BLaER1 treated with 17β-estradiol and CSF1 and Interleukin-3, amounts not matched to agents 10 nM and 100 nM (cell line): Measurements from ENCODE around the gene LRRC52.

Experiments used
- H3K27ac ChIP-seq, 11 experiments: shearing (Covaris generic); formaldehyde crosslinking; 2 replicates each; pipeline ENCODE4 v1.8.1; 2022
- H3K27me3 ChIP-seq, 11 experiments: shearing (Covaris generic); formaldehyde crosslinking; 2 replicates each; pipeline ENCODE4 v1.8.1; 2022
- H3K36me3 ChIP-seq, 11 experiments: shearing (Covaris generic); formaldehyde crosslinking; 2 replicates each; pipeline ENCODE4 v1.8.1; 2022
- H3K4me1 ChIP-seq, 10 experiments: shearing (Covaris generic); formaldehyde crosslinking; 2 replicates each; pipeline ENCODE4 v1.8.1; 2022
- H3K4me2 ChIP-seq, 11 experiments: shearing (Covaris generic); formaldehyde crosslinking; 2 replicates each; pipeline ENCODE4 v1.8.1; 2022
- H3K4me3 ChIP-seq, 10 experiments: shearing (Covaris generic); formaldehyde crosslinking; 2 replicates each; pipeline ENCODE4 v1.8.1; 2022
- H3K9ac ChIP-seq, 11 experiments: shearing (Covaris generic); formaldehyde crosslinking; 2 replicates each; pipeline ENCODE4 v1.8.1; 2022
- H3K9me3 ChIP-seq, 11 experiments: shearing (Covaris generic); formaldehyde crosslinking; replicated peaks in 1 of 11; 2 replicates each; pipeline ENCODE4 v1.8.1; 2022
- H4K20me1 ChIP-seq, 11 experiments: shearing (Covaris generic); formaldehyde crosslinking; 2 replicates each; pipeline ENCODE4 v1.8.1; 2022
- Cebpa-rat ChIP-seq, 11 experiments: shearing (Covaris generic); IDR thresholded peaks; 2 replicates each; pipeline ENCODE4 v1.8.1; 2022

The LRRC52 gene, protein sequence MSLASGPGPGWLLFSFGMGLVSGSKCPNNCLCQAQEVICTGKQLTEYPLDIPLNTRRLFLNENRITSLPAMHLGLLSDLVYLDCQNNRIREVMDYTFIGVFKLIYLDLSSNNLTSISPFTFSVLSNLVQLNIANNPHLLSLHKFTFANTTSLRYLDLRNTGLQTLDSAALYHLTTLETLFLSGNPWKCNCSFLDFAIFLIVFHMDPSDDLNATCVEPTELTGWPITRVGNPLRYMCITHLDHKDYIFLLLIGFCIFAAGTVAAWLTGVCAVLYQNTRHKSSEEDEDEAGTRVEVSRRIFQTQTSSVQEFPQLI

GRCh38 chr1:165543532-165544438 lies at the start of gene LRRC52:
Gene LRRC52 (plus strand): TSS chr1:165544000. CDS start chr1:165544297, 297 bp downstream.
- H3K9ac ChIP-seq = no peak within 1 kb of the TSS
- H3K27ac ChIP-seq = no peak within 1 kb of the TSS
- H3K4me1 ChIP-seq = 0 out of 20 replicates have a peak, but pooled peaks cover 0 to 3% (median 0%) of the 10 kb centered on the region in 10 experiments
- H3K9me3 ChIP-seq = no peaks in the 10 kb centered on the region
- H3K4me2 ChIP-seq = peak within 1 kb of the TSS in 1 of 11 experiments; percentile 15; a peak in 3 of 22 replicates
- H3K36me3 ChIP-seq = no peaks in the 10 kb centered on the region
- TF ChIP-seq Cebpa-rat (IDR thresholded peaks at IDR 0.05) = no peak
- no peaks in the 10 kb centered on the region for H4K20me1 ChIP-seq
- no peak within 1 kb of the TSS for H3K4me3 ChIP-seq
- H3K27me3 ChIP-seq = no peaks in the 10 kb centered on the region

GRCh38 chr1:165494949-165495857 lies 48.6 kb upstream of the LRRC52 start:
- no peaks in the 10 kb centered on the region for H3K36me3 ChIP-seq
- no peak overlapping the region for H3K4me3 ChIP-seq
- H3K9ac ChIP-seq = no peak overlapping the region
- H3K4me1 ChIP-seq = peaks cover 0 to 14% (median 8%) of the 10 kb centered on the region in 10 experiments; a peak in 13 of 20 replicates
- no peak overlapping the region for H3K27ac ChIP-seq
- H3K27me3 ChIP-seq = no peaks in the 10 kb centered on the region
- H3K4me2 ChIP-seq = peak overlapping the region in 9 of 11 experiments; percentile 1 to 54 (median 6); a peak in 11 of 22 replicates
- H3K9me3 ChIP-seq = no peaks in the 10 kb centered on the region
- TF ChIP-seq Cebpa-rat (IDR thresholded peaks at IDR 0.05) = no peak
- no peaks in the 10 kb centered on the region for H4K20me1 ChIP-seq

DNA sequence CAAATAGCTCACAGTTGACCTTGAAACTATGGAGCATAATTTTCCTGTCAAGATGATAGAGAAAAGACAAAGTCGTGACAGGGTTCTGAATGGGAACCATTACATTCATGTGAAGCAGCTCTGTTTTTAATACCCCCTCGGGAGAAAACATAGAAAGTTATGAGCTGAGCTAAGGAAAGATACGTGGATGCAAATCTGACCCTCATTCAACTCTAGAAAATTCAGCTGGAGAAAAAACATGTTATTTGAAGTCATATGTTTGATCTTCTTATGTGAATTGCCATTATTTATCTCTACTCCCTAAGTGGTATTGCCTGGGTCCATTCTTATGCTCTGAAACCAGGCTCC lies 48.0 kb upstream of the LRRC52 start:
- H3K27ac ChIP-seq = no peak overlapping the region
- H4K20me1 ChIP-seq = no peaks in the 10 kb centered on the region
- H3K36me3 ChIP-seq = no peaks in the 10 kb centered on the region
- H3K27me3 ChIP-seq = no peaks in the 10 kb centered on the region
- H3K4me2 ChIP-seq = peak overlapping the region in 8 of 11 experiments; percentile 1 to 54 (median 14); a peak in 5 of 22 replicates
- no peak overlapping the region for H3K9ac ChIP-seq
- no peak overlapping the region for H3K4me3 ChIP-seq
- peaks cover 0 to 14% (median 8%) of the 10 kb centered on the region in 10 experiments; a peak in 13 of 20 replicates for H3K4me1 ChIP-seq
- no peak for TF ChIP-seq Cebpa-rat (IDR thresholded peaks at IDR 0.05)
- no peaks in the 10 kb centered on the region for H3K9me3 ChIP-seq

DNA sequence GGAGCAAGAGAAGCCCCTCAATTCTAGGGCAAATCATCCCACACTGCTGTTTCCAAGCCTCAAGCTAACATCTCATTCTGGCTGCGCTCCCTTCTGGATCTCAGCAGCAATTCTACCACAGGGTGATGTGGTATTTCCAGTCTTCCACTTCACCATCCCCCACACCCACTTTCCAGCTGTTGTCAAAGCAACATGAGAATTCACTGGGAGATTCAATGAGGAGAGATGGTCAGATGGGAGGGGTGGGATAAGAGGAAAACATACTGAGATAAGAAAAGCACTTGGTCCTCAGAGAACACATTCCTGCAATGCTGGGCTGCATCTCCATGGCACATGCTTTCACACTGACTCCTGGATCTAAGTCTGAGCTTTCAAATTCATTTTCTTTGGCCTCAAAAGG lies 47.3 kb upstream of the LRRC52 start:
- H3K4me2 ChIP-seq = peak overlapping the region in 3 of 11 experiments; percentile 9 to 22 (median 21); a peak in 1 of 22 replicates
- no peaks in the 10 kb centered on the region for H3K27me3 ChIP-seq
- TF ChIP-seq Cebpa-rat (IDR thresholded peaks at IDR 0.05) = no peak
- no peaks in the 10 kb centered on the region for H3K9me3 ChIP-seq
- H3K4me3 ChIP-seq = no peak overlapping the region
- H3K27ac ChIP-seq = no peak overlapping the region
- peaks cover 0 to 14% (median 8%) of the 10 kb centered on the region in 10 experiments; a peak in 13 of 20 replicates for H3K4me1 ChIP-seq
- H3K36me3 ChIP-seq = no peaks in the 10 kb centered on the region
- no peak overlapping the region for H3K9ac ChIP-seq
- no peaks in the 10 kb centered on the region for H4K20me1 ChIP-seq

DNA sequence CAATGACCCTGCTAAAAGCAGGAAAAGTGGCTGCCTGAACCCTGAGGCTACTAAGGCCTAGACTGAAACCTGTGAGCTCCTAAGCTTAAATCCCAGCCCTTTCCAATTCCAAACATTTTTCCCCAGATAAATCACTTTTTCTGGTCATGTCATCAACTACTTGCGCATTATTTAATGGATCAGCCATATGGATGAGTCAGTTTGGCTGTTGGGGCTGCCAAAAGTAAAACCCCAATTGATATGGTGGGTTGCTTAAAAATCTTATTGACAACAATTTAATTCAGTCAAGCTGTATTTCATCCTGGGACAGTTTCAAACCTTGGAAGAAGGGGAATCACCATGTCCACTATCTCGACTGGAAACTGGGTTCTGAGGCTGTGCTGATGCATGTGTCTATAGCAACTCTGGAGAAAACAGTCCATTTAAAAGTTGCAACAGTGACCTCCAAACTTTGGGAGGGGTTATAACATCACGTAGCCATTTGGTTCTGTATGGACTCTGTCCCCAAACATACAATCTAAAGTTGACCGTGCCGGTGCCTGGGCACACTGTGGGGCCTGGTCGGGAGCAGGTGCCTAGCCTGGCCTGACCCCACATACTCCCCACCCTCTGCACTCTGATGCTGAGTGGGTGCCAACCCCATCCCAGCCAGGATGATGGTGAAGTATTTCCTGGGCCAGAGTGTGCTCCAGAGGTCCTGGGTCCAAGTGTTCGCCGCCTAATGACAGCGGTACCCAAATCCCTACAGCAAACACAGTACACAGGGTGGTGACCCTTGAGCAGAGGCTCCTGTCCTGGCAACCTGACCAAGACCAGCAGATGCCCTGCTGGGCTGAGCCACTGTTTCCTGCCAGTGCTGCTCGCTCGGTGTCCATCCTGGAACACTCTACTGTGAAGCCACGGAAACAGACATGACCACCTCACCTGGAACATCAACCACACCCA lies 46.5 kb upstream of the LRRC52 start:
- TF ChIP-seq Cebpa-rat (IDR thresholded peaks at IDR 0.05) = no peak
- H4K20me1 ChIP-seq = no peaks in the 10 kb centered on the region
- no peaks in the 10 kb centered on the region for H3K36me3 ChIP-seq
- H3K9me3 ChIP-seq = no peaks in the 10 kb centered on the region
- H3K4me1 ChIP-seq = peaks cover 0 to 14% (median 8%) of the 10 kb centered on the region in 10 experiments; a peak in 13 of 20 replicates
- no peak overlapping the region for H3K27ac ChIP-seq
- no peaks in the 10 kb centered on the region for H3K27me3 ChIP-seq
- no peak overlapping the region for H3K4me3 ChIP-seq
- no peak overlapping the region for H3K9ac ChIP-seq
- H3K4me2 ChIP-seq = no peak overlapping the region

DNA sequence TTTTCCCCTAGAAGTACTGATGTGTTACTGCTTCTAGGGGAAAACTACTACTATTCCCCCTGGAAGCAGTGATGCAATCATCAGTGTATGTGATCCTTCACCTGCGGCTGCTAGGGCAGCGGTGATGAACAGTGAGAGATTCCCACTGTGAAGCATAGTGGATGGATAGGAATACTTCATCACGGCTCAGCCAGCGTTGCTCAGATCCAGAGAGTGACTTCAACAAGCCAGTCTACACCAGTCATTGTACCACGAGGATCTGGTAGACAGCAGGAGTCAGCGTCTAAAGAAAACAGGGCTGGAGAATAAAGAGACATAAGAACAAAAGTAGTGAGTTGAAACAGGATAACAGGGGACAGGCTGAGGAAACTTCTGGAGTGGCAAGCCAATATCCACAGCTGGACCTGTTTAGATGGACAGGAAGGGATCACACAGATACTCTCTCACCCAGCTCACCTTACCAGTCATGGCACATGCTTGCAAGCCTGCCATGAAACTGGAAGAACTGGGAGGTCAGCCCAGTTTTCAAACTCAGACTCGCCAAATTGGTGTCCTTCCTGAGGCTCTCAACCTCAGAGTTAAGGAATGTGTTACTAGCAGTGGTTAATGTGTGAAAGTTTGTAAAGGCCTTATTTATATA lies 42.4 kb upstream of the LRRC52 start:
- Histone ChIP-seq H3K4me2 (no peak overlapping the region), H3K27me3 (no peaks in the 10 kb centered on the region), H3K36me3 (no peaks in the 10 kb centered on the region), H3K4me1 (no peaks in the 10 kb centered on the region), H3K9me3 (peaks cover 0 to 9% (median 5%) of the 10 kb centered on the region in 11 experiments; a peak in 8 of 22 replicates), H4K20me1 (no peaks in the 10 kb centered on the region), H3K27ac (no peak overlapping the region), H3K4me3 (no peak overlapping the region), H3K9ac (no peak overlapping the region)
- no peak for TF ChIP-seq Cebpa-rat (IDR thresholded peaks at IDR 0.05)

GRCh38 chr1:165501970-165502348 lies 41.8 kb upstream of the LRRC52 start:
- H3K4me1 ChIP-seq = no peaks in the 10 kb centered on the region
- no peak overlapping the region for H3K9ac ChIP-seq
- H3K4me3 ChIP-seq = no peak overlapping the region
- TF ChIP-seq Cebpa-rat (IDR thresholded peaks at IDR 0.05) = no peak
- H3K4me2 ChIP-seq = no peak overlapping the region
- no peak overlapping the region for H3K27ac ChIP-seq
- no peaks in the 10 kb centered on the region for H3K36me3 ChIP-seq
- peaks cover 0 to 9% (median 5%) of the 10 kb centered on the region in 11 experiments; a peak in 8 of 22 replicates for H3K9me3 ChIP-seq
- H4K20me1 ChIP-seq = no peaks in the 10 kb centered on the region
- no peaks in the 10 kb centered on the region for H3K27me3 ChIP-seq
